ENCODE data around the gene RASSF3. TPM values are rescaled to one million over a fixed set of nuclear protein-coding genes. Genes with fewer than 3 reads are reported as not detected.
A peak's percentile ranks its signal among the peaks of the same experiment; 100 is the strongest.

RASSF3 gene
- total RNA-seq, 2 donors from 2014 or later: 13.5 to 21.3 TPM

DNA sequence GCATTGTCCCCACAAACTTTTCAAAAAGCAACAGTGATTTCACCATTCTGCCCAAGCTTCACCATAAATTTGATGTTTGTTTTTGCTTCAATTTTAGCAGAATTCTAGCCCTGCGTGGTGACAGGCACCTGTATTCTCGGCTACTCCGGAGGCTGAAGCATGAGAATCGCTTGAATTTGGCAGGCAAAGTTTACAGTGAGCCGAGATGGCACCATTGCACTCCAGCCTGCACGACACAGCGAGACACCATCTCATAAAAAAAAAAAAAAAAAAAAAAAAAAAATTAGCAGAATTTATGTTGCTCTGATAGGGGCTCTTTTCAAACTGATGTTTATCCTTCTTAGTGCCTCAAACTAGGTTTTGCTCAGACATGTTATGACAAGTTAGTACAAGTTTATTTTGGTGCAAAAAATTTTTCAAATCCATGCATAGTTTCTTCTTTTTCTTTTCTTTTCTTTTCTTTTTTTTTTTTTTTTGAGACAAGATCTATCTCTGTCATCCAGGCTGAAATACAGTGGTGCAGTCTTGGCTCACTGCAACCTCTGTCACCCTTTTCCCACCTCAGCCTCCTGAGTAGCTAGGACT is 24.3 kb downstream of the RASSF3 start:
- no peak for TF ChIP-seq POLR2A (IDR thresholded peaks at IDR 0.05)
- TF ChIP-seq, protein P1, sequence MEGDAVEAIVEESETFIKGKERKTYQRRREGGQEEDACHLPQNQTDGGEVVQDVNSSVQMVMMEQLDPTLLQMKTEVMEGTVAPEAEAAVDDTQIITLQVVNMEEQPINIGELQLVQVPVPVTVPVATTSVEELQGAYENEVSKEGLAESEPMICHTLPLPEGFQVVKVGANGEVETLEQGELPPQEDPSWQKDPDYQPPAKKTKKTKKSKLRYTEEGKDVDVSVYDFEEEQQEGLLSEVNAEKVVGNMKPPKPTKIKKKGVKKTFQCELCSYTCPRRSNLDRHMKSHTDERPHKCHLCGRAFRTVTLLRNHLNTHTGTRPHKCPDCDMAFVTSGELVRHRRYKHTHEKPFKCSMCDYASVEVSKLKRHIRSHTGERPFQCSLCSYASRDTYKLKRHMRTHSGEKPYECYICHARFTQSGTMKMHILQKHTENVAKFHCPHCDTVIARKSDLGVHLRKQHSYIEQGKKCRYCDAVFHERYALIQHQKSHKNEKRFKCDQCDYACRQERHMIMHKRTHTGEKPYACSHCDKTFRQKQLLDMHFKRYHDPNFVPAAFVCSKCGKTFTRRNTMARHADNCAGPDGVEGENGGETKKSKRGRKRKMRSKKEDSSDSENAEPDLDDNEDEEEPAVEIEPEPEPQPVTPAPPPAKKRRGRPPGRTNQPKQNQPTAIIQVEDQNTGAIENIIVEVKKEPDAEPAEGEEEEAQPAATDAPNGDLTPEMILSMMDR (IDR thresholded peaks at IDR 0.05): no peak
- Histone ChIP-seq H3K27ac (peak overlapping the region in 2 of 4 donors; percentile 7 to 51), H3K27me3 (no peaks in the 10 kb centered on the region), H3K9me3 (no peaks in the 10 kb centered on the region), H3K4me3 (no peak overlapping the region), H3K36me3 (replicated peaks in 1 of 2; ENCODE audit: insufficient read depth in 1 of 2, low read depth in 2 of 2) (no peaks in the 10 kb centered on the region), H3K4me1 (peaks cover 49% of the 10 kb centered on the region)
- WGBS, 2 donors: 77 to 79% methylated on average over 7 of the region's 7 CpGs
- no peak for DNase-seq
- intact Hi-C loops (cut with DNase I): no loop called here
- no peak for ATAC-seq

DNA sequence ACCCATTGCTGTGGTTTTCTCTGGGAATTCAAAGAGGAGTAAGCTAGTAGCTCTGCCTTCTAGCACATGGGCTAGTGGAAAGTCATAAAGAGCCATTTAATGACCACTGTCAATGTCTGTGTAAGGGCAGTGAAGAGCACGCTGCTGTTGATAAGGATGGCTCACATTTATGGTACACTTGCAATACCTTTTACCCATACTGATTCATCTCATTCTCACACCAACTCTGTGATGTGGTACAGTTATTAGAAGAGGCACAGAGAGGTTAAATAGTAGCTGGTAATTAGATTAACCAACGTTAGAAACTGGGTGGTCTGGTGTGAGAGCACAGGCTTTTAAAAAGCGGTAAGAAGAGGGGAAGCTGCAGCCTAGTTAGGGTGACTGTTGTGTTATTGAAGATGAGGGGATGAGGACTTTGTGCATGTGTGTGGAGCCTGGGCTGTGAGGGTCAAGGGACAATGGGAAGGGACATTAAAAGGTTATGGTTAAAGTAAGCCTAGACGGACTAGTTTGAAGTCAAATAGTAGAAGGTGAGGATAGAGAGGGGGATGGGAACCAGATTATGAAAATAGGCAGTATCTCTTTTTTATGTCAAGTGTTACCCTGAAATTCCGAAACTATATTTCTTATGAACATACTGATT is 25.2 kb downstream of the RASSF3 start:
- H3K36me3 ChIP-seq (replicated peaks in 1 of 2; ENCODE audit: insufficient read depth in 1 of 2, low read depth in 2 of 2): no peaks in the 10 kb centered on the region
- no peak for ATAC-seq
- intact Hi-C loops (cut with DNase I): no loop called here
- H3K9me3 ChIP-seq: no peaks in the 10 kb centered on the region
- 66 to 70% methylated on average over 5 of the region's 5 CpGs for WGBS, 2 donors
- TF ChIP-seq, protein P1 (IDR thresholded peaks at IDR 0.05): no peak
- no peak for TF ChIP-seq POLR2A (IDR thresholded peaks at IDR 0.05)
- peaks cover 58% of the 10 kb centered on the region for H3K4me1 ChIP-seq
- H3K4me3 ChIP-seq: no peak overlapping the region
- H3K27me3 ChIP-seq: no peaks in the 10 kb centered on the region
- no peak overlapping the region for H3K27ac ChIP-seq
- no peak for DNase-seq

DNA sequence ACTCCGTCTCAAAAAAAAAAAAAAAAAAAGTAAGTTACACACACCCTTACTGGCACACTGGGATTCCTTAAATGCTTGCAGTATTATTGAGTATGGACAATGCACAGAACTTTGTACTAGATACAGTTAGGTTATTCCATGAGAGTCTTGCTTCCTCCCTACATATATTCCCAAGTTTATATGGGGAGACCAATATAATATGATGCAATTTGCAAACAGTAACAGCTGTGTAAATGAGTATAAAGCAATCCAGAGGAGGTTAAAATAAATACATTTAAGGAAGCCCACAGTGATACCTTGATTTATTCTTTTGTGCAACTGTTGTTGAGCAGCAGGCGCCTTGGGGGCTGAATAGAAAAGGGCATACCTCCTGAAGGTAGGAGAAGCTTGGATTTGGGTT is 26.6 kb downstream of the RASSF3 start:
- ATAC-seq: no peak
- DNase-seq: no peak
- no peak for TF ChIP-seq POLR2A (IDR thresholded peaks at IDR 0.05)
- TF ChIP-seq, protein P1 (IDR thresholded peaks at IDR 0.05): no peak
- Histone ChIP-seq H3K4me3 (no peak overlapping the region), H3K4me1 (peaks cover 61% of the 10 kb centered on the region), H3K36me3 (replicated peaks in 1 of 2; ENCODE audit: insufficient read depth in 1 of 2, low read depth in 2 of 2) (no peaks in the 10 kb centered on the region), H3K9me3 (no peaks in the 10 kb centered on the region), H3K27ac (peak overlapping the region in 1 of 4 donors; percentile 27), H3K27me3 (no peaks in the 10 kb centered on the region)
- intact Hi-C loops (cut with DNase I): no loop called here
- WGBS, 2 donors: 63 to 73% methylated on average over 2 of the region's 2 CpGs

DNA sequence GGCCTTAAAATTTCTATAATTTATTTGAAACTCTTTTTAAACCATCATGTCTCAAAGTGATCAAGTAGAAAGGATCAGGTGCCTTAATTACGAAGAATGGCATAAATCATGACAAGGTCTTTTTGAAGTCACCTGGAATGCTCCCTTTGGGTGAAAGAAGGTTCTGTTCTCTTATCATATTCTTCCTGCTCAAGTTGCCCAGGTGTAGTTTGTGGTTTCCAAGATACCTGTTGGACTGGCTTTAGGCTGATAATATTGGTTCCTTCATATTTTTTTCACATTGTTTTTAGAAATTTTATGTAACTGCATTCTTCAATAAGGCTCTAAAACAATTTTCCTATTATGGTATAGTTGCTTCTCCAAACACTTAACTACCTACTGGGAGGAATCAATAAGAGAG is 29.2 kb downstream of the RASSF3 start:
- WGBS, 2 donors: 7 to 21% methylated on average over 1 of the region's 1 CpG
- H3K9me3 ChIP-seq: no peaks in the 10 kb centered on the region
- H3K27me3 ChIP-seq: no peaks in the 10 kb centered on the region
- DNase-seq (peak in 2 of 4 donors; percentile 24 to 46), ATAC-seq (peak; percentile 93)
- TF ChIP-seq, protein P1 (IDR thresholded peaks at IDR 0.05): no peak
- no peak for TF ChIP-seq POLR2A (IDR thresholded peaks at IDR 0.05)
- intact Hi-C loops (cut with DNase I): no loop called here
- H3K27ac ChIP-seq: peak overlapping the region; percentile 34 to 59 (median 48)
- H3K4me1 ChIP-seq: peaks cover 55% of the 10 kb centered on the region
- H3K4me3 ChIP-seq: no peak overlapping the region
- no peaks in the 10 kb centered on the region for H3K36me3 ChIP-seq (replicated peaks in 1 of 2; ENCODE audit: insufficient read depth in 1 of 2, low read depth in 2 of 2)

DNA sequence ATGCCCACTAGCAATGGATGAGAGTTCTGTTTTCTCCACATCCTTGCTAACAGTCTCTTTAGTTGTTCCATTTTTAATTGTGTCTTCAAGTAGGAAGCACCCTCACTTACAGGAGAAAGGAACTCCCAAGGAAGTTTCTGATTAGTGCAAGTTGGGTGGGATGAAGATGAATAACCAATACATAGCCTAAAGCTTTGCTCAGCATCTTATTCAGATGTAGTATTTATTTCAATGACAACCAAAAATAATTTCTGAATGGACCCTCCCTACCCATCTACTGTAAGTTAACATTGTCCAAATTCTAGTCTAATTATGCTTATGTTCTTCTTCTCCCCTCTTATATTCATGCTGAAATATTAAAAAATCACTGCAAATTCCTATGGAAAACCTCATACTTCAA is 36.0 kb downstream of the RASSF3 start:
- TF ChIP-seq POLR2A (IDR thresholded peaks at IDR 0.05): no peak
- TF ChIP-seq, protein P1 (IDR thresholded peaks at IDR 0.05): no peak
- Histone ChIP-seq H3K4me3 (no peak overlapping the region), H3K4me1 (peaks cover 29% of the 10 kb centered on the region), H3K36me3 (replicated peaks in 1 of 2; ENCODE audit: insufficient read depth in 1 of 2, low read depth in 2 of 2) (no peaks in the 10 kb centered on the region), H3K27me3 (no peaks in the 10 kb centered on the region), H3K27ac (no peak overlapping the region), H3K9me3 (no peaks in the 10 kb centered on the region)
- no peak for DNase-seq
- ATAC-seq: no peak
- intact Hi-C loops (cut with DNase I): no loop called here

All from body of pancreas (tissue), 4 donors.